C4-2B (cell line): ENCODE results near the gene UBTD2.

Source experiments
- ZFX ChIP-seq: fragments of 450-650 bp; IDR thresholded peaks from 2 replicates; pipeline ENCODE4 v1.6.1; 2017
- TF ChIP-seq, protein P1 (sequence below): fragments of 450-650 bp; conservative IDR thresholded peaks from 2 replicates; pipeline ENCODE4 v1.5.1; 2017; ENCODE audit warnings: mild to moderate bottlenecking

DNA sequence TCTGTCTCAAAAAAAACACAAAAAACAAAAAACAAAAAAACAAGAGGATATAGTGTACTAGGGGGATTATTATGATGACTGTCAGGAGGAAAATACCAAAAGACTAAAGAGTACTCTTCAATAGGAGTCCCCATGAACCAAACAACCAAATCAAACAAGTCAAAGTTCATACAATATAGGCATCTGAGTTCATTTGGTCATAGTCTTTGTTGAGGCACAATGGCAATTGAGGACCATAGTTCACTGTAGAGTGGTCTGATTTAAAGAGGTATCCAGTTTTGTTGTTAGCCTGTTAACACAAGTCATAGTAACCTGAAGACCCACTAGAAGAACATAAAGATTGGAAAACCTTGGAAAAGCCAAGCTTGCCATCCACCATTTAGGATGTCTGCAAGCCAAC, 11.3 kb upstream of the UBTD2 start:
- TF ChIP-seq, protein P1, sequence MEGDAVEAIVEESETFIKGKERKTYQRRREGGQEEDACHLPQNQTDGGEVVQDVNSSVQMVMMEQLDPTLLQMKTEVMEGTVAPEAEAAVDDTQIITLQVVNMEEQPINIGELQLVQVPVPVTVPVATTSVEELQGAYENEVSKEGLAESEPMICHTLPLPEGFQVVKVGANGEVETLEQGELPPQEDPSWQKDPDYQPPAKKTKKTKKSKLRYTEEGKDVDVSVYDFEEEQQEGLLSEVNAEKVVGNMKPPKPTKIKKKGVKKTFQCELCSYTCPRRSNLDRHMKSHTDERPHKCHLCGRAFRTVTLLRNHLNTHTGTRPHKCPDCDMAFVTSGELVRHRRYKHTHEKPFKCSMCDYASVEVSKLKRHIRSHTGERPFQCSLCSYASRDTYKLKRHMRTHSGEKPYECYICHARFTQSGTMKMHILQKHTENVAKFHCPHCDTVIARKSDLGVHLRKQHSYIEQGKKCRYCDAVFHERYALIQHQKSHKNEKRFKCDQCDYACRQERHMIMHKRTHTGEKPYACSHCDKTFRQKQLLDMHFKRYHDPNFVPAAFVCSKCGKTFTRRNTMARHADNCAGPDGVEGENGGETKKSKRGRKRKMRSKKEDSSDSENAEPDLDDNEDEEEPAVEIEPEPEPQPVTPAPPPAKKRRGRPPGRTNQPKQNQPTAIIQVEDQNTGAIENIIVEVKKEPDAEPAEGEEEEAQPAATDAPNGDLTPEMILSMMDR = no peak
- no peak for TF ChIP-seq ZFX
